Uterus (tissue), 2 donors: ENCODE results near the gene AGFG2.

Experiments used
- CTCF ChIP-seq, 4 experiments: fragments of 200-600 bp in 2 of 4; fragments of 450-650 bp in 2 of 4; sonication (generic) in 2 of 4; IDR thresholded peaks; one replicate each; pipeline ENCODE4 v1.5.1; 2016 to 2019; ENCODE audit warnings: antibody characterized with exemption in 4 of 4, mild to moderate bottlenecking in 2 of 4, moderate library complexity in 1 of 4
- POLR2A ChIP-seq, 2 donors: fragments of 450-650 bp; IDR thresholded peaks; one replicate each; pipeline ENCODE4 v1.6.1; 2016; ENCODE audit warnings: antibody characterized with exemption in 2 of 2, mild to moderate bottlenecking in 1 of 2, moderate library complexity in 1 of 2

- TF ChIP-seq CTCF (IDR thresholded peaks at IDR 0.05) = no peak
- TF ChIP-seq POLR2A (IDR thresholded peaks at IDR 0.05) = no peak
These were observed 25.7 kb upstream of the AGFG2 start for GRCh38 chr7:100513212-100513810.
